OCI-LY7 (cell line): ENCODE data around the gene MORN5. TPM values are rescaled to one million over a fixed set of nuclear protein-coding genes. Genes with fewer than 3 reads are reported as not detected.

Source experiments
- BruUV-seq: library from RNA; stranded (reverse); fragments of 400-500 nt; replicated peaks from 2 replicates; lab custom pipeline; 2021; lab: Mats Ljungman, UMichigan
- CTCF ChIA-PET: fragments of 300-600 bp; sonication (Branson Sonifier 250); formaldehyde crosslinking; loops from one replicate; lab custom pipeline; 2022; ENCODE audit warnings: antibody characterized with exemption; ENCODE audit not compliant: unreplicated experiment; lab: Charles Lee
- POLR2A ChIA-PET: fragments of 300-600 bp; sonication (Branson Sonifier 250); formaldehyde crosslinking; loops from one replicate; lab custom pipeline; 2022; ENCODE audit warnings: antibody characterized with exemption; lab: Charles Lee
- DNase-seq: peaks from one replicate; pipeline ENCODE4 v3.0.0-alpha.2; 2015; ENCODE audit warnings: low spot score
- H2AFZ ChIP-seq: fragments of 200-600 bp; sonication (generic), shearing (Covaris generic); 2 replicates; pipeline ENCODE4 v1.6.1; 2014; ENCODE audit warnings: mild to moderate bottlenecking, antibody characterized with exemption, low read length, moderate library complexity
- H3K27ac ChIP-seq: fragments of 200-600 bp; sonication (generic); 2 replicates; pipeline ENCODE4 v1.5.1; 2014; ENCODE audit warnings: mixed run types, low read depth, mild to moderate bottlenecking, moderate library complexity, low read length, inconsistent platforms; ENCODE audit not compliant: poor library complexity, severe bottlenecking
- H3K36me3 ChIP-seq: fragments of 200-600 bp; sonication (generic); 2 replicates; pipeline ENCODE4 v1.6.1; 2014; ENCODE audit warnings: mild to moderate bottlenecking, antibody characterized with exemption, low read length, moderate library complexity, mixed read lengths; ENCODE audit not compliant: insufficient read depth
- H3K4me1 ChIP-seq: fragments of 200-600 bp; sonication (generic); 2 replicates; pipeline ENCODE4 v1.5.1; 2014; ENCODE audit warnings: mild to moderate bottlenecking, low read length; ENCODE audit not compliant: insufficient read depth, poor library complexity, severe bottlenecking
- H3K4me2 ChIP-seq: fragments of 200-600 bp; sonication (generic); 2 replicates; pipeline ENCODE4 v1.6.1; 2014; ENCODE audit warnings: mild to moderate bottlenecking, low read length
- H3K4me3 ChIP-seq: fragments of 200-600 bp; sonication (generic); 2 replicates; pipeline ENCODE4 v1.5.1; 2014; ENCODE audit warnings: mild to moderate bottlenecking, low read depth, low read length; ENCODE audit not compliant: poor library complexity, severe bottlenecking
- H3K79me2 ChIP-seq: fragments of 200-600 bp; sonication (generic); 2 replicates; pipeline ENCODE4 v1.6.1; 2016; ENCODE audit warnings: low read depth, mild to moderate bottlenecking, low read length, moderate library complexity, mixed read lengths; ENCODE audit not compliant: insufficient read depth
- H3K9me2 ChIP-seq: fragments of 200-600 bp; sonication (generic); 2 replicates; pipeline ENCODE4 v1.6.1; 2016; ENCODE audit warnings: mild to moderate bottlenecking, low read length, mixed read lengths; ENCODE audit not compliant: insufficient read depth
- H3K9me3 ChIP-seq: fragments of 200-600 bp; sonication (generic); 2 replicates; pipeline ENCODE4 v1.6.1; 2014; ENCODE audit warnings: mild to moderate bottlenecking, mixed run types, low read length, mixed read lengths
- H4K20me1 ChIP-seq: fragments of 200-600 bp; sonication (generic); 2 replicates; pipeline ENCODE4 v1.6.1; 2014; ENCODE audit warnings: mild to moderate bottlenecking, antibody characterized with exemption, low read length, moderate library complexity, mixed read lengths; ENCODE audit not compliant: insufficient read depth
- CTCF ChIP-seq: fragments of 200-600 bp; sonication (generic); conservative IDR thresholded peaks from 2 replicates; pipeline ENCODE4 v1.5.1; 2014; ENCODE audit warnings: mild to moderate bottlenecking, antibody characterized with exemption, low read length, moderate library complexity, mixed read lengths
- EZH2phosphoT487 ChIP-seq: fragments of 200-600 bp; sonication (generic); IDR thresholded peaks from 2 replicates; pipeline ENCODE4 v1.6.1; 2018; ENCODE audit warnings: low read depth, borderline replicate concordance, mild to moderate bottlenecking, mixed run types, antibody characterized with exemption, low read length, moderate library complexity, mixed read lengths
- intact Hi-C: fragments of 100-400 bp; cut with micrococcal nuclease; formaldehyde crosslinking; loops from one replicate; pipeline ENCODE4 v1.10.0; 2022; ENCODE audit not compliant: unreplicated experiment
- total RNA-seq, 2 experiments: library from RNA; depleted of rRNA in 1 of 2; stranded (reverse); fragments of >200 nt in 1 of 2; shearing (Covaris generic) in 1 of 2; gene quantifications; 2 replicates each; pipeline ENCODE4 v1.2.3, GENCODE V29; 2014 to 2022

MORN5 gene
- total RNA-seq, 2 experiments from 2014 or later, result not detected

DNA sequence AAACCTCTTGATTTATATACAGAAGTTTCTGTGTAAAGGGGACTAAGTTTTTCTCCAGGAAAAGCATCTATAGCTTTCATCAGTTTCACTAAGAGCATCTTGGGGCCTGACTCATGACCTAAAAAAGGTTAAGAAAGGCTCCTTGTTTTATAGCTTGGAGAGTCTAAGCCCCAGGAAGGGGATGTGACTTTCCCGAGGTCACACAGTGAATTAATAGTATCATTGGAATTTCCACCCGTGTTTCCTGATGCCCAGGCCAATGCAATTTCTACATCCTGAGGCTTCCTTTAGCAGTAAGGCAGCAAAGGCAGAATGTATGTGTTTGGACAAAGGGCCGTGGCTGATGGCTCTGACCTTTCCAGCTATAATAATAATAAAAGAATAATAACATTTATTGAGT is 8.6 kb downstream of the MORN5 start:
- no peak for DNase-seq
- Histone ChIP-seq H3K4me1 (no peaks in the 10 kb centered on the region), H3K9me3 (no peaks in the 10 kb centered on the region), H4K20me1 (no peaks in the 10 kb centered on the region), H3K9me2 (no peaks in the 10 kb centered on the region), H3K79me2 (no peaks in the 10 kb centered on the region), H3K4me2 (no peak overlapping the region), H3K4me3 (no peak overlapping the region), H3K36me3 (no peaks in the 10 kb centered on the region), H3K27ac (no peak overlapping the region), H2AFZ (no peak overlapping the region)
- ChIA-PET POLR2A (interaction anchor here (0.8 kb wide), 1 partner anchor 11 kb away, joined by 3 read pairs; no protein-coding TSS in a partner anchor), CTCF (no interaction called here)
- TF ChIP-seq CTCF (no peak), EZH2phosphoT487 (no peak)
- intact Hi-C loops, result no loop called here
- BruUV-seq, result no TSS peak

GRCh38 chr9:122172131-122172530 is 12.4 kb downstream of the MORN5 start:
- CTCF ChIA-PET, result no interaction called here

More at GRCh38 chr9:122172131-122172530, 12.4 kb downstream of the MORN5 start:
- H2AFZ ChIP-seq, result no peak overlapping the region
- H3K36me3 ChIP-seq, result no peaks in the 10 kb centered on the region
- H3K79me2 ChIP-seq, result no peaks in the 10 kb centered on the region
- no TSS peak for BruUV-seq
- no peaks in the 10 kb centered on the region for H3K9me2 ChIP-seq
- H3K4me3 ChIP-seq, result no peak overlapping the region
- TF ChIP-seq CTCF, result no peak
- no peak for TF ChIP-seq EZH2phosphoT487
- POLR2A ChIA-PET, result no interaction called here
- H3K4me1 ChIP-seq, result no peaks in the 10 kb centered on the region
- H3K4me2 ChIP-seq, result no peak overlapping the region
- no peak overlapping the region for H3K27ac ChIP-seq
- no peaks in the 10 kb centered on the region for H4K20me1 ChIP-seq
- intact Hi-C loops, result no loop called here
- DNase-seq, result no peak
- H3K9me3 ChIP-seq, result no peaks in the 10 kb centered on the region
